NCI-H146 treated with DMSO at 0.1 percent for 48 hours (cell line): ENCODE results near the gene UGT1A10.

Experiments
- DNase-seq: peaks from one replicate; lab custom pipeline; 2025; ENCODE audit not compliant: unreplicated experiment; lab: John Stamatoyannopoulos, UW

UGT1A10 gene

DNA sequence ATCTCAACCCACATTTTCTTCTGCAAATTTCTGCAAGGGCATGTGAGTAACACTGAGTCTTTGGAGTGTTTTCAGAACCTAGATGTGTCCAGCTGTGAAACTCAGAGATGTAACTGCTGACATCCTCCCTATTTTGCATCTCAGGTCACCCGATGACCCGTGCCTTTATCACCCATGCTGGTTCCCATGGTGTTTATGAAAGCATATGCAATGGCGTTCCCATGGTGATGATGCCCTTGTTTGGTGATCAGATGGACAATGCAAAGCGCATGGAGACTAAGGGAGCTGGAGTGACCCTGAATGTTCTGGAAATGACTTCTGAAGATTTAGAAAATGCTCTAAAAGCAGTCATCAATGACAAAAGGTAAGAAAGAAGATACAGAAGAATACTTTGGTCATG lies 131.8 kb downstream of the UGT1A10 start:
- no peak for DNase-seq

DNA sequence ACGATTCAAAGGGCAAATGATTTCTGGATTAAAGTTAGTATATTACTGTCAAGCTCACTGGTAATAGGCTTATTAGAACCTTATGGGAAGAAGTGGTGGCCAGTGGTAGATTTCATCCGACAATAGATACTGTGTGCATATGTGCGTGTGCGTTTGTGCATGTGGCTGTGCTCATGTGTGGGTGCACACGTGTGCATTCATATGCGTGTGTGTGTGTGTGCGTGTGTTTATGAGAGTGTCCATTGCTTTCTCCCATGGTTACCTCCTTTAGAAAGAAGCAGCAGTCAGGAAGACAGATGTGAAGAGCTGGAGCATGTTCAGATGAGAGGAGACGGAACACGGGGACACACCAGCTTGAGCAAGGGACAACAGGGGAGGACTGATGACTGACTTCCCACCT lies 133.0 kb downstream of the UGT1A10 start:
- no peak for DNase-seq

DNA sequence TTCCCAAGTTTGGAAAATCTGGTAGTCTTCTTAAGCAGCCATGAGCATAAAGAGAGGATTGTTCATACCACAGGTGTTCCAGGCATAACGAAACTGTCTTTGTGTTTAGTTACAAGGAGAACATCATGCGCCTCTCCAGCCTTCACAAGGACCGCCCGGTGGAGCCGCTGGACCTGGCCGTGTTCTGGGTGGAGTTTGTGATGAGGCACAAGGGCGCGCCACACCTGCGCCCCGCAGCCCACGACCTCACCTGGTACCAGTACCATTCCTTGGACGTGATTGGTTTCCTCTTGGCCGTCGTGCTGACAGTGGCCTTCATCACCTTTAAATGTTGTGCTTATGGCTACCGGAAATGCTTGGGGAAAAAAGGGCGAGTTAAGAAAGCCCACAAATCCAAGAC lies 135.9 kb downstream of the UGT1A10 start:
- DNase-seq: no peak

GRCh38 chr2:233772583-233772982 lies 136.3 kb downstream of the UGT1A10 start:
- DNase-seq: no peak

DNA sequence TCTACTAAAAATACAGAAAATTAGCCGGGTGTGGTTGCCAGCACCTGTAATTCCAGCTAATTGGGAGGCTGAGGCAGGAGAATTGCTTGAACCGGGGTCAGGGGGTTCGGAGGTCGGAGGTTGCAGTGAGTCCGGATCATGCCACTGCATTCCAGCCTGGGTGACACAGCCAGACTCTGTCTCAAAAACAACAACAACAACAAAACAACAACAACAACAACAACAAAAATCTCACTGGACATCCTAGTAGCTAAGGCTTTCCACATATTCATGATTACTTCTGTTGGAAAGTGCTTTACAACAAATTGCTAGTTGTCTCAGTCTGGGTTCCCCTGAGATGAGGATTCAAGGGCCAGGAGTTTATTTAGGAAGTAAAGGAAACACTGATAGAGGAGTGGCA lies 137.6 kb downstream of the UGT1A10 start:
- DNase-seq: no peak

- DNase-seq: no peak
Observed at GRCh38 chr2:233775414-233775813, 139.2 kb downstream of the UGT1A10 start.

DNA sequence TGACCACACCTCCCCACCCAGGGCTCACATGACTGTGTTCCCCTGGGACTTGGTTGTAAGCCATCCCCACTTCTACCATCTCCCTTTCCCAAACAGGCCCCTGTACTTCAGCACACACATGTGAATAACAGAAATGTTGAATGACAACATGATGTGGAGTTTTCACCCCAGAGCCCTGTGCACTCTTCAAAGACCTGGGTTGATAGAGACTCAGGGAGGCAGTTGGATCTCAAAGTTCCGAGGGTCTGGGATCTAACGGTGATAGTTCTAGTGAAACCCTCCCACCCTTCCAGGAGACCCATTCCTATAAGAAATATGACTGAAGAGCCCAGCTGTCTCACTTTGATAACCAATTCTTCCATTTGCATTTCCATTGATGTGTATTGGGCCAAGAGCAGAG lies 141.8 kb downstream of the UGT1A10 start, which contains the start of gene MROH2A:
TSS of gene MROH2A (plus strand) at position 301 of the 400 bp plus-strand sequence. CDS start 1,029 bp downstream, outside the sequence.
- no peak for DNase-seq

GRCh38 chr2:233779722-233780121 lies 143.5 kb downstream of the UGT1A10 start:
- DNase-seq: no peak

DNA sequence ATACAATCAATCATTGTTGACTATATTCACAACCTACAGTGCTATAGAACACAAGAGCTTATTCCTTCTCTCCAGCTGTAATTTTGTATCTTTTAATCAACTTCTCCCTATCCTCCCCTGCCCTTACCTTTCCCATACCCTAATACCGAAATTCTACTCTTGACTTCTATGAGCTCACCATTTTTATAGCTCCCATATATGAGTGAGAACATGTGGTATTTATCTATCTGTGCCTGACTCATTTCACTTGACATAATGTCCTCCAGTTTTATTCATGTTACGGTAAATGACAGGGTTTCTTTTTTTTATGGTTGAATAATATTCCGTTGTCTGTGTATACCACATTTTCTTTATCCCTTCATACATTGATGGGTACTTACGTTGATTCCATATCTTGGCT lies 144.5 kb downstream of the UGT1A10 start:
- no peak for DNase-seq

- DNase-seq: no peak
Observed at GRCh38 chr2:233789554-233789953, 153.3 kb downstream of the UGT1A10 start.

- DNase-seq: no peak
Observed at GRCh38 chr2:233791151-233791882, 155.1 kb downstream of the UGT1A10 start.

DNA sequence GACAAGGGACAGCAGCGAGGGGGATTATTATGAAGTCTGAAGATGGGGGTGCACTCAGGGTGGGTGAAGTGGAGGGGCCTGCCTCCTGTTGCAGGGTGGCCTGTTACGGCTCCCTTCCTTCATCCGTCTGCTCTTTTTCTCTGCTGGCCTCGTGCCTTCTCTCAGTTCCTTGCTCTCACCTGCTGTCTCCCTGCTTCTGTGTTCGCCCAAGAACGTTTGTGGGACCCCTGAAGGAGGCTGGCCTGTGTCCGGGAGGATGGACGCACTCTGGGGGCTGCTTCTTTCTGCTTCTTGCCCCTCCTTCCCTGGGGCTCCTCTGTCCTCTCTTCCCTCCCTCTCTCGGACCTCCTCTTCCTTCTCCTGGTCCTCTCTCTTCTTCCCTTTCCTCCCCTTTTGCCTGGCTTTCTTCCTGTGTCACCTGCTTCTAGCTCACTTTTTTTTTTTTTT lies 155.7 kb downstream of the UGT1A10 start:
- no peak for DNase-seq

DNA sequence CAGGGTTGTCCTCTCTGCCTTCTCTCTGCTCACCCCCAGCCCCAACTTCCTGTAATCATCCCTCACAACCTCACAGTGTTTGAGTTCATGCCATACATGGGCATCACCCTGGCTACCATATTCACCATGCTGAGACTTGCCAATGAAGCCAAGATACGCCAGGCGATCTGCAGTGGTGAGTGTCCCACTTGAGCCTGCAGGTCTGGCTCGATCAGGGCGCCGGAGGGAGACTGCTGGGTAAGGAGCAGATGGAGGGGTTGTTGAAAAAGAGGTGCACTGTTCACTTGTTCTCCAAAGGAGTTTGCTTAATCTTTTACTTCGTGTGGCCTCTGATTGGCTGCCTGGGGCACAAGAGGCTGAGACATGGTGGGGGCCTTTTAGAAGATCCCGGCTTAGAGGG lies 156.5 kb downstream of the UGT1A10 start:
- no peak for DNase-seq

- no peak for DNase-seq
Observed at GRCh38 chr2:233793465-233794127, 157.3 kb downstream of the UGT1A10 start.

DNA sequence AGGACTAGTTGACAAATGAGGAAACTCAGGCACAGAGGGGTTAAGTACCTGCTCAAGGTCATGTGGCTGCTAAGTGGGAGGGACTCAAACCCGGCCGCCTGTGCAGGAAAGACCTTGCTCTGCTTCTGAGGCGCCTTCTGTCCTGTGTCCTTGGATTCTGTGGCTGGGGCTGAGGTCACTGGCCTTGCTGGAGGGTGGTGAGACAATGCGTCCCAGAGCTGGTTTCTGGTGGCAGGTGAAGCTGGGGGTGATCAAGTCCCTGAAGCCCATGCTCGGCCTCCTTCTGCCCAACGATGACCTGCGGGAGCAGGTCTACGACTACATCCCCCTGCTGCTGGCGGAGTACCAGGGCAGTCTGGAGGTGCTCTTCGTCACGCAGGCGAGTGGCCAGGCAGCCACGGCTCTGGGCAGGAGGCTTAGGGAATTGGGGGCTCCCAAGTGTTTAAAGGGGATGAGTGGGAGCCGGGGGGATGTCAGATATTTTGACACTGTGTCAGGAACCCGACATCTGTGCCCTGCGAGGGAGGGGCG lies 157.9 kb downstream of the UGT1A10 start:
- DNase-seq: no peak

DNA sequence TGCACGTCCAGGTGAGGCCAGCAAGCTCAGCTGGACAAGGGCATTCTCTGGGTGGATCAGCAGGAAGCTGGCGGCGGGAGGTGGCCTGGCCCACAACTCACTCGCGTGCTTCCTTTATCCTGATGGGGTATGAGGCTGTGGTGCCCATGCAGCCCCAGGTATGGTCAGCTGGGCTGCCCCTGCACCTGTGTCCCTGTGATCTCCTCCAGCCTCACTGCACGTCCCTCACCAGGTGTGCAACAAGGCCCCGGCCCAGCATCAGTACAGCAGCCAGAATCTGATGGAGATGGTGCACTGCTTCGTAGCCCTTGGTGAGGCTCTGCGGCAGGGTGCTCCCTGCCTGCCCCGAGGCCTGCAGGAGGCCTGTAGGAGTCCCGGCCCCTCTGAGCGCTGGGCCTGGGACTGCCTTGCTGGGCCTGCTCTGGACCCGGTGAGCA lies 159.5 kb downstream of the UGT1A10 start:
- no peak for DNase-seq

DNA sequence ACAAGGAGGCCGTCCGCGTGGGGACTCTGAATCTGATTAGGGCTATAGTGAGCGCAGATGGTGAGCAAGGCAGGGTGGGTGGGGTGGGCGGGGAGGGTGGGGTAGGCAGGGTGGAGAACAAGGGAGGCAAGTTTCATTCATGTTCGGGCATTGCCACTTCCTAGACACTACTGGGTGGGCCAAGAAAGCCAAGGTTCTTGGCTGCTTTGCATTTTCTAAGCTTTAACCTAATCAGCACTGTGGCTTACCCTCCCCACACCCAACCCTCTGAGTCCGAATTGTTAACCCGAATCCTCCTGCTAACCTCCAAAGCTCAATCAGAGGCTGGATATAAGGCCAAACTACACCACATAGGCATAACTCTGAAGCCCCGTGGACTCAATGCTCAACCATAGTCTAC lies 160.0 kb downstream of the UGT1A10 start:
- DNase-seq: no peak

DNA sequence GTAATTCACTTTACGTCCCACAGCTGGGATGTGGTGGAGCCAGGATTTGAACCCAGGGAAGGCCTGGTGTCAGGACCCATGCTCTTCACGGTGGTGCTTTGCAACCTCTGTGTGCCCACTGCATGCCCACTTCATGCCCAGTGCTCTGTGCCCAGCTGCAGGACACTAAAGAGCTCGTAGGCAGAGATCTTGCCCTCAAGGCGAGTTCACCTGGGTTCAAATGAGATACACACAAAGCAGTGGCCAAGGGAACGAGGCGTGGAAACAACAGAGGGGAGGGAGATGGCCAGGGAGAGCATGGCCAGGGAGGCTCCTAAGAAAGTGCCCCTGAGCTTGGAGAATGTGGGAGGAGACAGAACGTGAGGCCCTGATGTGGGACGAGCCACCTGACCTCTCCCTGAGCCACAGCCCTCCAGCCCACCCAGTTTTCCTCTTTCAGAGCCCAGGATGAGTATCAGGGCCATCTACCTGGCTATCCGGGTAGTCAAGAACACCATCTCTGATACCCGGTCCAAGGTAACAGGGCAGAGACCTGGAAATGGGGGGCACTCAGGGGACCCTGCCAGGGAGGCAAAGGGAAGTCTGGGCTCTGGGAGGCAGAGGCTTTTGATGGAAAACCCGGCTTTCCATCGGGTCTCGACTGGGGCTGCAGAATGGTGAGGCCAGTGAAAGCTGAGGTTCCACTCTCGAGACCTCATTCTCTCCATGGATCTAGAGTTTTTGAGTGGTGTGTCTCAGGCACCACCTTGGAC lies 162.3 kb downstream of the UGT1A10 start:
- no peak for DNase-seq

DNA sequence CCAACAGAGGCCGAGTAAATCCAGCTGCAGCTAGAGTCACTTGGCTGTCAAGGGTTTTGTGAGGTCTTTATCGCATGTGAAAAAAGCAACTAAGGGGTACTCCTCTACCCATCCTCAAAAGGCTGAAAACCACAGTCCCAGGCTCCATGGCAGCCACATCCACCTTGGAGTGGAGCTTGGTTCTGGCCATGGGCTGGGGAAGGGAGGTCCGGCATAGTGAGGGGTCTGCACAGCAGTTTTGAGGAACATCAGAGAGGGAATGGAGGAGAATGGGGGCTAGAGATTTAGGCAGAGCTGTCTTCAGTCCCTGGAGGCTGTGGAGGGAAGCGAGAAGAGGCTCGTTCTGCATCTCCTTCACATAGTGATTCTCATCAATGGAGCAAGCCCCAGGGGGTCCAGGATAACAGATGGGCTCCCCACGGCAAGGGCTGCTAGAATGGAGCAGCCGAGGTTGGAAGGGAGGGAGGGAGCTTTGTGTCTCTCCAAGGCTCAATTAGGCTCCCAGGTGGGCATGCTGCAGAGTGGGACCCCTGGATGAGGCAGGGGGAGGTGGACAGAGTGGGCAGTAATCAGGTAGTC lies 162.9 kb downstream of the UGT1A10 start:
- no peak for DNase-seq

- no peak for DNase-seq
Observed at GRCh38 chr2:233799716-233800115, 163.5 kb downstream of the UGT1A10 start.

DNA sequence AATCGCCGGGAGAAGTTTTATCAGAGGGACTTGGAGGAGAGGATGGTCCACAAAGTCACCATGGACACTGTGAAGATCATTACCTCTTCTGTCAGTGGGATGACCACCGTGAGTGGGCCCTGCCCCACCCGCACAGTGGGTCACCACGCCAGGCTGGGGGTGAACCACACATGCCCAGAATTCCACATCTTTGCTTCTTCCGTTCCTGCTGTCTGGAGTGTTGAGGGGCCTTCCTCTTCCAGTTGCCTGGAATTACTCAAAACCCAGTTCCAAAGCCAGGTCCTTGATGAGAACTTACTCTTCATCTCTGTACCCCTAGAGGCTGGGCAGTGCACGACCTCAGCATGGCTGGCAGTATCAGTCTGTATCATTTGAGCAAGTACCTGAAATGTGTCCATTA lies 164.0 kb downstream of the UGT1A10 start:
- DNase-seq: no peak
